OCI-LY7 (cell line): Measurements from ENCODE around the gene XIAP.

Source experiments
- EZH2phosphoT487 ChIP-seq: fragments of 200-600 bp; sonication (generic); IDR thresholded peaks from 2 replicates; pipeline ENCODE4 v1.6.1; 2018; ENCODE audit warnings: low read depth, borderline replicate concordance, mild to moderate bottlenecking, mixed run types, antibody characterized with exemption, low read length, moderate library complexity, mixed read lengths
- TF ChIP-seq, protein P1 (sequence below): fragments of 200-600 bp; sonication (generic); conservative IDR thresholded peaks from 2 replicates; pipeline ENCODE4 v1.5.1; 2014; ENCODE audit warnings: mild to moderate bottlenecking, antibody characterized with exemption, low read length, moderate library complexity, mixed read lengths

DNA sequence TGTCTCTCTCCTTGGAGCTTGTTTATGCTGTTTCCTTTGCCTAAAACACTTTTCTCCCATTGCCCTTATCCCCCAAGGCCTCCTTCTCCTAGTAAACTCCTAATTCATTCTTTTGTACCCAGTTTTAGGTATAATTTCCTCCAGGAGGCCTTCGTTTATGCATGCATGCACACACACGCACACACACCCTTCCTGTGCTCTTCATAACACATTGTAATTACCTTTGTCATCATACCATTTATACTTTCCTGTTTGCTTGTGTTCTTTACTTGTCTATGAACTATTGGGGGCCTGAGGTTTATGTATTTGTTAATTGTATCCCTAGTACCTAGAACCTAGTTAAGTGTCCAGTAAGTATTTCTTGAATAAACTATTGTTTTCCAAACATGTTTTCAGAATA is 45.5 kb downstream of the XIAP start:
- TF ChIP-seq, protein P1, sequence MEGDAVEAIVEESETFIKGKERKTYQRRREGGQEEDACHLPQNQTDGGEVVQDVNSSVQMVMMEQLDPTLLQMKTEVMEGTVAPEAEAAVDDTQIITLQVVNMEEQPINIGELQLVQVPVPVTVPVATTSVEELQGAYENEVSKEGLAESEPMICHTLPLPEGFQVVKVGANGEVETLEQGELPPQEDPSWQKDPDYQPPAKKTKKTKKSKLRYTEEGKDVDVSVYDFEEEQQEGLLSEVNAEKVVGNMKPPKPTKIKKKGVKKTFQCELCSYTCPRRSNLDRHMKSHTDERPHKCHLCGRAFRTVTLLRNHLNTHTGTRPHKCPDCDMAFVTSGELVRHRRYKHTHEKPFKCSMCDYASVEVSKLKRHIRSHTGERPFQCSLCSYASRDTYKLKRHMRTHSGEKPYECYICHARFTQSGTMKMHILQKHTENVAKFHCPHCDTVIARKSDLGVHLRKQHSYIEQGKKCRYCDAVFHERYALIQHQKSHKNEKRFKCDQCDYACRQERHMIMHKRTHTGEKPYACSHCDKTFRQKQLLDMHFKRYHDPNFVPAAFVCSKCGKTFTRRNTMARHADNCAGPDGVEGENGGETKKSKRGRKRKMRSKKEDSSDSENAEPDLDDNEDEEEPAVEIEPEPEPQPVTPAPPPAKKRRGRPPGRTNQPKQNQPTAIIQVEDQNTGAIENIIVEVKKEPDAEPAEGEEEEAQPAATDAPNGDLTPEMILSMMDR, result no peak
- TF ChIP-seq EZH2phosphoT487, result no peak
